Liver (tissue), 9 donors: ENCODE data around the gene ARL5B. TPM values are rescaled to one million over a fixed set of nuclear protein-coding genes. Genes with fewer than 3 reads are reported as not detected.

Experiments used
- DNase-seq: peaks from one replicate; pipeline ENCODE4 v3.0.0-alpha.2; 2017; ENCODE audit warnings: low spot score
- H3K27ac ChIP-seq, 2 donors: one replicate each; pipeline ENCODE4 v1.7.0; 2013; ENCODE audit warnings: inconsistent platforms in 2 of 2, low read length in 2 of 2, control low read depth in 1 of 2, low read depth in 1 of 2, mild to moderate bottlenecking in 1 of 2
- H3K27me3 ChIP-seq, 4 donors: one replicate each; pipeline versions ENCODE4 v1.6.1 to v1.7.0; 2013; ENCODE audit warnings: low read length in 3 of 4, inconsistent platforms in 1 of 4, mild to moderate bottlenecking in 1 of 4, moderate library complexity in 1 of 4; ENCODE audit not compliant: control insufficient read depth in 4 of 4, insufficient read depth in 4 of 4
- H3K36me3 ChIP-seq, 4 donors: one replicate each; pipeline versions ENCODE4 v1.6.1 to v1.7.0; 2013; ENCODE audit warnings: low read length in 3 of 4, mild to moderate bottlenecking in 3 of 4, low read depth in 1 of 4, moderate library complexity in 1 of 4; ENCODE audit not compliant: control insufficient read depth in 4 of 4, insufficient read depth in 3 of 4
- H3K4me1 ChIP-seq, 4 donors: one replicate each; pipeline versions ENCODE4 v1.6.1 to v1.7.0; 2013; ENCODE audit warnings: low read length in 3 of 4, mild to moderate bottlenecking in 3 of 4, moderate library complexity in 1 of 4; ENCODE audit not compliant: control insufficient read depth in 4 of 4, insufficient read depth in 4 of 4
- H3K4me3 ChIP-seq, 3 donors: one replicate each; pipeline versions ENCODE4 v1.6.1 to v1.7.0; 2013; ENCODE audit warnings: low read length in 3 of 3, control low read depth in 1 of 3, low read depth in 1 of 3, mild to moderate bottlenecking in 1 of 3
- H3K9ac ChIP-seq, 2 donors: one replicate each; pipeline ENCODE4 v1.7.0; 2013; ENCODE audit warnings: low read length in 2 of 2, mild to moderate bottlenecking in 2 of 2, moderate library complexity in 2 of 2, control low read depth in 1 of 2, low read depth in 1 of 2
- H3K9me3 ChIP-seq, 4 donors: one replicate each; pipeline versions ENCODE4 v1.6.1 to v1.7.0; 2013; ENCODE audit warnings: low read length in 3 of 4; ENCODE audit not compliant: control insufficient read depth in 4 of 4
- EGR1 ChIP-seq, 2 donors: IDR thresholded peaks; 2 replicates each; pipeline ENCODE4 v1.6.1; 2016 to 2018; ENCODE audit warnings: antibody characterized with exemption in 2 of 2, low read depth in 2 of 2
- FOXA1 ChIP-seq: IDR thresholded peaks from 2 replicates; pipeline ENCODE4 v1.6.1; 2016; ENCODE audit warnings: antibody characterized with exemption
- FOXA2 ChIP-seq: IDR thresholded peaks from 2 replicates; pipeline ENCODE4 v1.6.1; 2016; ENCODE audit warnings: antibody characterized with exemption
- GABPA ChIP-seq, 2 donors: IDR thresholded peaks in 1 of 2; conservative IDR thresholded peaks in 1 of 2; 2 replicates each; pipeline ENCODE4 v1.6.1; 2016; ENCODE audit warnings: antibody characterized with exemption in 2 of 2, mild to moderate bottlenecking in 1 of 2, moderate library complexity in 1 of 2
- HNF4A ChIP-seq, 2 donors: conservative IDR thresholded peaks; 2 replicates each; pipeline ENCODE4 v1.6.1; 2016; ENCODE audit warnings: antibody characterized with exemption in 2 of 2, mild to moderate bottlenecking in 2 of 2
- HNF4G ChIP-seq: IDR thresholded peaks from 2 replicates; pipeline ENCODE4 v1.6.1; 2016; ENCODE audit warnings: antibody characterized with exemption
- JUND ChIP-seq, 2 donors: IDR thresholded peaks; 2 replicates each; pipeline ENCODE4 v1.6.1; 2016; ENCODE audit warnings: antibody characterized with exemption in 2 of 2
- NR2F2 ChIP-seq: IDR thresholded peaks from 2 replicates; pipeline ENCODE4 v1.6.1; 2016; ENCODE audit warnings: antibody characterized with exemption
- RXRA ChIP-seq, 2 donors: IDR thresholded peaks; 2 replicates each; pipeline ENCODE4 v1.6.1; 2017 to 2018; ENCODE audit warnings: antibody characterized with exemption in 2 of 2, mild to moderate bottlenecking in 1 of 2
- SP1 ChIP-seq: IDR thresholded peaks from 2 replicates; pipeline ENCODE4 v1.6.1; 2018; ENCODE audit warnings: antibody characterized with exemption, mild to moderate bottlenecking
- TAF1 ChIP-seq: conservative IDR thresholded peaks from 2 replicates; pipeline ENCODE4 v1.6.1; 2016; ENCODE audit warnings: antibody characterized with exemption, mild to moderate bottlenecking
- YY1 ChIP-seq: IDR thresholded peaks from 2 replicates; pipeline ENCODE4 v1.6.1; 2016; ENCODE audit warnings: antibody characterized with exemption, mild to moderate bottlenecking
- WGBS: extraction: QIAGEN DNeasy Blood & Tissue Kit; methylation state at CpG from one replicate; pipeline ENCODE4 v1.1.7; 2013; 5-methylcytosine and 5-hydroxymethylcytosine counted together
- polyA plus RNA-seq, 2 donors: library from polyadenylated mRNA; stranded (reverse) in 1 of 2; unstranded in 1 of 2; fragments of 200-250 nt in 1 of 2; fragments of >200 nt in 1 of 2; fragmentation: Nextera tagmentation in 1 of 2; extraction: Ambion mirVana in 1 of 2; gene quantifications; one replicate each; pipeline versions ENCODE4 v1.2.1 to v1.2.3, GENCODE V29; 2013 to 2015
- total RNA-seq, 2 donors: library from RNA; depleted of rRNA; stranded (reverse); fragments of >200 nt; gene quantifications; one replicate each; pipeline ENCODE4 v1.2.3, GENCODE V29; 2014
- TF ChIP-seq, protein P1 (sequence below): fragments of 150-350 bp; IDR thresholded peaks from 2 replicates; pipeline ENCODE4 v1.5.1; 2017; ENCODE audit warnings: improper control_type of control experiment, low read depth, low read length; ENCODE audit not compliant: missing input control
- TF ChIP-seq, protein P2 (sequence below): IDR thresholded peaks from 2 replicates; pipeline ENCODE4 v1.6.1; 2016; ENCODE audit warnings: antibody characterized with exemption
- TF ChIP-seq, protein P3 (sequence below): IDR thresholded peaks from 2 replicates; pipeline ENCODE4 v1.6.1; 2016; ENCODE audit warnings: antibody characterized with exemption, mild to moderate bottlenecking
- TF ChIP-seq, protein P4 (sequence below): IDR thresholded peaks from 2 replicates; pipeline ENCODE4 v1.6.1; 2016; ENCODE audit warnings: antibody characterized with exemption
- TF ChIP-seq, protein P5 (sequence below): IDR thresholded peaks from 2 replicates; pipeline ENCODE4 v1.6.1; 2016; ENCODE audit warnings: antibody characterized with exemption
- donor health status: healthy.
- donor health status: healthy.
- donor health status: healthy.
- donor health status: healthy.
- donor health status: healthy.

Gene ARL5B
- total and polyA plus RNA-seq, 4 donors: 5.2 to 19.5 (median 12.3) TPM

DNA sequence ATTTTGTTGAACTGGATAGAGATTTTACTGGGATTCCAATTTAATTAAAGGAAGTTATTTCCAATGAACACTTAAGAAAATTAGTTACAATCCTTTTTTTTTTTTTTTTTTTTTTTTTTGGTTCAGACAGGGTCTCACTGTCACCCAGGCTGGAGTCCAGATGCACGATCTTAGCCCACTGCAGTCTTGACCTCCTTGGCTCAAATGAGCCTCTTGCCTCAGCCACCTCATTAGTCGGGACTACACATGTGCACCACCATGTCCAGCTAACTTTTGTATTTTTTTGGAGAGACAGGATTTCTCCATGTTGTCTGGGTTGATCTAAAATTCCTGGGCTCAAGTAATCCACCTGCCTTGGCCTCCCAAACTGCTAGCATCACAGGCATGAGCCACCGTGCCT is 2.5 kb upstream of the ARL5B start:
- Histone ChIP-seq H3K27ac (no peak overlapping the region), H3K4me3 (no peak overlapping the region), H3K36me3 (peaks cover 0 to 4% (median 2%) of the 10 kb centered on the region in 4 donors), H3K4me1 (peaks cover 9 to 33% (median 9%) of the 10 kb centered on the region in 4 donors), H3K9ac (no peak overlapping the region), H3K27me3 (no peaks in the 10 kb centered on the region), H3K9me3 (no peaks in the 10 kb centered on the region)
- 93% methylated on average over 3 of the region's 3 CpGs for WGBS
- no peak for DNase-seq
- TF ChIP-seq SP1 (no peak), FOXA1 (no peak), RXRA (IDR thresholded peaks at IDR 0.05) (no peak), TAF1 (no peak), EGR1 (IDR thresholded peaks at IDR 0.05; ENCODE audit: low read depth in 2 of 2) (no peak), NR2F2 (no peak), GABPA (IDR thresholded peaks at IDR 0.05 in 1 of 2, conservative IDR thresholded peaks at IDR 0.05 in 1 of 2) (no peak), YY1 (no peak), JUND (IDR thresholded peaks at IDR 0.05) (no peak), HNF4G (no peak)
- TF ChIP-seq, protein P1, sequence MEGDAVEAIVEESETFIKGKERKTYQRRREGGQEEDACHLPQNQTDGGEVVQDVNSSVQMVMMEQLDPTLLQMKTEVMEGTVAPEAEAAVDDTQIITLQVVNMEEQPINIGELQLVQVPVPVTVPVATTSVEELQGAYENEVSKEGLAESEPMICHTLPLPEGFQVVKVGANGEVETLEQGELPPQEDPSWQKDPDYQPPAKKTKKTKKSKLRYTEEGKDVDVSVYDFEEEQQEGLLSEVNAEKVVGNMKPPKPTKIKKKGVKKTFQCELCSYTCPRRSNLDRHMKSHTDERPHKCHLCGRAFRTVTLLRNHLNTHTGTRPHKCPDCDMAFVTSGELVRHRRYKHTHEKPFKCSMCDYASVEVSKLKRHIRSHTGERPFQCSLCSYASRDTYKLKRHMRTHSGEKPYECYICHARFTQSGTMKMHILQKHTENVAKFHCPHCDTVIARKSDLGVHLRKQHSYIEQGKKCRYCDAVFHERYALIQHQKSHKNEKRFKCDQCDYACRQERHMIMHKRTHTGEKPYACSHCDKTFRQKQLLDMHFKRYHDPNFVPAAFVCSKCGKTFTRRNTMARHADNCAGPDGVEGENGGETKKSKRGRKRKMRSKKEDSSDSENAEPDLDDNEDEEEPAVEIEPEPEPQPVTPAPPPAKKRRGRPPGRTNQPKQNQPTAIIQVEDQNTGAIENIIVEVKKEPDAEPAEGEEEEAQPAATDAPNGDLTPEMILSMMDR: no peak
- TF ChIP-seq, protein P2, sequence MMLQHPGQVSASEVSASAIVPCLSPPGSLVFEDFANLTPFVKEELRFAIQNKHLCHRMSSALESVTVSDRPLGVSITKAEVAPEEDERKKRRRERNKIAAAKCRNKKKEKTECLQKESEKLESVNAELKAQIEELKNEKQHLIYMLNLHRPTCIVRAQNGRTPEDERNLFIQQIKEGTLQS: no peak
- TF ChIP-seq, protein P3, sequence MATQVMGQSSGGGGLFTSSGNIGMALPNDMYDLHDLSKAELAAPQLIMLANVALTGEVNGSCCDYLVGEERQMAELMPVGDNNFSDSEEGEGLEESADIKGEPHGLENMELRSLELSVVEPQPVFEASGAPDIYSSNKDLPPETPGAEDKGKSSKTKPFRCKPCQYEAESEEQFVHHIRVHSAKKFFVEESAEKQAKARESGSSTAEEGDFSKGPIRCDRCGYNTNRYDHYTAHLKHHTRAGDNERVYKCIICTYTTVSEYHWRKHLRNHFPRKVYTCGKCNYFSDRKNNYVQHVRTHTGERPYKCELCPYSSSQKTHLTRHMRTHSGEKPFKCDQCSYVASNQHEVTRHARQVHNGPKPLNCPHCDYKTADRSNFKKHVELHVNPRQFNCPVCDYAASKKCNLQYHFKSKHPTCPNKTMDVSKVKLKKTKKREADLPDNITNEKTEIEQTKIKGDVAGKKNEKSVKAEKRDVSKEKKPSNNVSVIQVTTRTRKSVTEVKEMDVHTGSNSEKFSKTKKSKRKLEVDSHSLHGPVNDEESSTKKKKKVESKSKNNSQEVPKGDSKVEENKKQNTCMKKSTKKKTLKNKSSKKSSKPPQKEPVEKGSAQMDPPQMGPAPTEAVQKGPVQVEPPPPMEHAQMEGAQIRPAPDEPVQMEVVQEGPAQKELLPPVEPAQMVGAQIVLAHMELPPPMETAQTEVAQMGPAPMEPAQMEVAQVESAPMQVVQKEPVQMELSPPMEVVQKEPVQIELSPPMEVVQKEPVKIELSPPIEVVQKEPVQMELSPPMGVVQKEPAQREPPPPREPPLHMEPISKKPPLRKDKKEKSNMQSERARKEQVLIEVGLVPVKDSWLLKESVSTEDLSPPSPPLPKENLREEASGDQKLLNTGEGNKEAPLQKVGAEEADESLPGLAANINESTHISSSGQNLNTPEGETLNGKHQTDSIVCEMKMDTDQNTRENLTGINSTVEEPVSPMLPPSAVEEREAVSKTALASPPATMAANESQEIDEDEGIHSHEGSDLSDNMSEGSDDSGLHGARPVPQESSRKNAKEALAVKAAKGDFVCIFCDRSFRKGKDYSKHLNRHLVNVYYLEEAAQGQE: no peak
- TF ChIP-seq, protein P4, sequence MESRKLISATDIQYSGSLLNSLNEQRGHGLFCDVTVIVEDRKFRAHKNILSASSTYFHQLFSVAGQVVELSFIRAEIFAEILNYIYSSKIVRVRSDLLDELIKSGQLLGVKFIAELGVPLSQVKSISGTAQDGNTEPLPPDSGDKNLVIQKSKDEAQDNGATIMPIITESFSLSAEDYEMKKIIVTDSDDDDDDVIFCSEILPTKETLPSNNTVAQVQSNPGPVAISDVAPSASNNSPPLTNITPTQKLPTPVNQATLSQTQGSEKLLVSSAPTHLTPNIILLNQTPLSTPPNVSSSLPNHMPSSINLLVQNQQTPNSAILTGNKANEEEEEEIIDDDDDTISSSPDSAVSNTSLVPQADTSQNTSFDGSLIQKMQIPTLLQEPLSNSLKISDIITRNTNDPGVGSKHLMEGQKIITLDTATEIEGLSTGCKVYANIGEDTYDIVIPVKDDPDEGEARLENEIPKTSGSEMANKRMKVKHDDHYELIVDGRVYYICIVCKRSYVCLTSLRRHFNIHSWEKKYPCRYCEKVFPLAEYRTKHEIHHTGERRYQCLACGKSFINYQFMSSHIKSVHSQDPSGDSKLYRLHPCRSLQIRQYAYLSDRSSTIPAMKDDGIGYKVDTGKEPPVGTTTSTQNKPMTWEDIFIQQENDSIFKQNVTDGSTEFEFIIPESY: no peak

DNA sequence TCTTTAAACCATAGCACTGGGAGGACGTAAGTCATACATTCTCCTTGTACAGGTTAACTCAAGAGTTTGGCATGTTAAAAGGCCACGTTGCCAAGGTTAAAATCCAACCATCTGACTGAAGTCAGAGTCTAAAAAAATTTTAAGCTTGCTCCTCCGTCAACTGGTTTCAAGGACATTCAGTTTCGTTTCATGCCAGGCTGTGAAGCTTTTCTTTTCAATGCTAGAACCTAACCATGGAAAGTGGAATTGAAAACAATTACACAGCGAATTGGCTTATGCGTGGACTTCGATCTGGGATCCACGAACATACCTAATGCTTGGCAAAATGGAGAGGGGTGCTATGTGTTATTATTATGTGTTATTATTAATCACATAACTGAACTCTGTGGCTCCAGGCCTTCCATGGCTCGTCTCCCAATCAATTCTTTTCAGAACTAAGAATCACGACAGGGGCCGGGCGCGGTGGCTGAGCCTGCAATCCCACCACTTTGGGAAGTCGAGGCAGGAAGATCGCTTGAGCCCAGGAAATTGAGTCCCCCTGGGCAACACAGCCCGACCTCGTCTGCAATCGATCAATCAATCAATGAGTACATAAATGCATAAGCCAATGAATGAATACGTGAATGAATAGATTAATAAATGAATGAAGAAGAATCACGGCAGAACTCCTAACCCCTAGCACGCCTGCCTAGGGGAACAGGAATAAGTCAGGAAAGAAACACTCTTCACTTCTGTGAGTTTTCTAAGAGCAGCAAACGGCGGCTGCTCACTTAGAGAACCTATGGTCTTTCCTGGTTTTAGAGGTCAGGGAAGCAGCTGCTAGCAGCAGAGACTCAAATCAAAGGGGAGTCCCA is 733 bp upstream of the ARL5B start:
- peak overlapping the region; percentile 99 to 100 for H3K27ac ChIP-seq
- no peaks in the 10 kb centered on the region for H3K27me3 ChIP-seq
- DNase-seq: peak; percentile 43
- 3% methylated on average over 23 of the region's 23 CpGs for WGBS
- H3K4me3 ChIP-seq: peak overlapping the region; percentile 79 to 89 (median 81)
- H3K9me3 ChIP-seq: no peaks in the 10 kb centered on the region
- H3K9ac ChIP-seq: peak overlapping the region; percentile 99 to 100
- peaks cover 6 to 28% (median 14%) of the 10 kb centered on the region in 4 donors for H3K4me1 ChIP-seq
- H3K36me3 ChIP-seq: peaks cover 0 to 4% (median 2%) of the 10 kb centered on the region in 4 donors
- TF ChIP-seq FOXA1 (no peak), JUND (IDR thresholded peaks at IDR 0.05) (no peak), HNF4G (peak; percentile 45), RXRA (IDR thresholded peaks at IDR 0.05) (peak in 1 of 2 donors; percentile 45), GABPA (IDR thresholded peaks at IDR 0.05 in 1 of 2, conservative IDR thresholded peaks at IDR 0.05 in 1 of 2) (no peak), HNF4A (conservative IDR thresholded peaks at IDR 0.05) (peak; percentile 72 to 74), EGR1 (IDR thresholded peaks at IDR 0.05; ENCODE audit: low read depth in 2 of 2) (no peak), FOXA2 (no peak)
- TF ChIP-seq, protein P2: no peak
- TF ChIP-seq, protein P3: peak; percentile 12
- TF ChIP-seq, protein P5, sequence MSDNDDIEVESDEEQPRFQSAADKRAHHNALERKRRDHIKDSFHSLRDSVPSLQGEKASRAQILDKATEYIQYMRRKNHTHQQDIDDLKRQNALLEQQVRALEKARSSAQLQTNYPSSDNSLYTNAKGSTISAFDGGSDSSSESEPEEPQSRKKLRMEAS: peak; percentile 40
